HG03045 (cell line): ENCODE results near the gene RUSF1.
A peak's percentile ranks its signal among the peaks of the same experiment; 100 is the strongest.
"Not testable (repeated sequence)": the region's sequence is repeated elsewhere in the genome, so short reads cannot be mapped to it uniquely, and the experiment has no call there.

Experiments used
- ATAC-seq: cut with Tn5 transposase; IDR thresholded peaks from one replicate; pipeline ENCODE4 v1.9.1; 2021; ENCODE audit warnings: mild to moderate bottlenecking, moderate library complexity; ENCODE audit not compliant: unreplicated experiment

Gene RUSF1

DNA sequence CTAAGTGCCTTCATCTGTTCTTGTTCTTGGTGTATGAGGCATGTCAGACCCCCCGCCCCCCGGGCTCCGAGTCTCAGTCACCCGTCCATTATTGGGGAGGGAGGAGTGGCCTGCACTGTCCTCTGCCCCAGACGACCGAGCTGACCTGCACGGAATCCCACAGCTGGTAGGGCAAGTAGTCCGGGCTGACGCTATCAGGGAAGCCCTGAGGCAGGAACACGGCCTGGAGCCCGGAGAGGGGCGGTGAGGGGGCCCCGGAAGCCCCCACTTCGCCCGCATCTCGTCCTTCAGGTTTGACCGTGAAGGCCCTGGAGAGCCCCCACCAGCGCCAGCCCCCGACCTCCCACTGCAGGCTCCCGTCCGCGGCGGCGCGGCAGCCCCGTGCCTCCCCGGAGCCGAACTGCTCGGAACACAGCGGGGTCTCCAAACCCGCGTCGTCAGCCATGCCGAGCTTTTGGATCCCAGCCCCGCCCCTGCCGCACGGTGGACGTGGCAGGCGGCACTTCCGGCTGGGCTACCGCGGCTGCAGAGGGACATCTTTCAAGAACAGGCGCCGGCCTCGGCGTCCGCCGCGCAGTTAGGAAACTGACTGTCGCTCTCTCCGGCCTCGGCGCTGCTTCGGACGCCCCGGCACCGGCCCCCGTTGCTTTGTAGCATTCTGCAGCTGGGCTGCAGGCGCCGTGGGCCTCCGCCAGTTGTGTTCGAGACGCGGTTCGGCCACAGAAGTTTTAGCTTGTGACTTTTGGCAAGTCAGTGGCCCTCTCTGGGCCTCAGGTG lies at the start of gene RUSF1:
TSS of gene RUSF1 (minus strand) at position 463 of the 777 bp plus-strand sequence. CDS start at position 445, 18 bp downstream.
- peak; percentile 87 for ATAC-seq

DNA sequence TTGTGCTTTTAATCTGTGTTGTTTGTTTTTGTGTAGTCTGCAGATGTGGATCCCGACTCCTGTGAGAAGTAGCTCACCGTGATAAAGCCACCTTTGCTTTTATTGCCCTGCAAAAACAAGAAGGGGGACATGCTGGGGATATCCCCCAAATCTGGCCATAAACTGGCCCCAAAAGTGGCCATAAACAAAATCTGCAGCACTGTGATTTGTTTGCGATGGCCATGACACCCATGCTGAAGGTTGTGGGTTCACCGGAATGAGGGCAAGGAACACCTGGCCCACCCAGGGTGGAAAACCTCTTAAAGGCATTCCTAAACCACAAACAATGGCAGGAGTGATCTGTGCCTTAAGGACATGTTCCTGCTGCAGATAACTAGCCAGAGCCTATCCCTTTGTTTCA lies 34.6 kb upstream of the RUSF1 start:
- ATAC-seq = no peak

DNA sequence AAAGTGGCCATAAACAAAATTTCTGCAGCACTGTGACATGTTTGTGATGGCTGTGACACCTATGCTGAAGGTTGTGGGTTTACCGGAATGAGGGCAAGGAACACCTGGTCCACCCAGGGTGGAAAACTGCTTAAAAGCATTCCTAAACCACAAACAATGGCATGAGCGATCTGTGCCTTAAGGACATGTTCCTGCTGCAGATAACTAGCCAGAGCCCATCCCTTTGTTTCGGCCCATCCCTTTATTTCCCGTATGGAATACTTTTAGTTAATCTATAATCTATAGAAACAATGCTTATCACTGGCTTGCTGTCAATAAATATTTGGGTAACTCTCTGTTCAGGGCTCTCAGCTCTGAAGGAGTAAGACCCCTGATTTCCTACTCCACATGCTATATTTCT lies 31.6 kb upstream of the RUSF1 start:
- not testable (repeated sequence) for ATAC-seq

DNA sequence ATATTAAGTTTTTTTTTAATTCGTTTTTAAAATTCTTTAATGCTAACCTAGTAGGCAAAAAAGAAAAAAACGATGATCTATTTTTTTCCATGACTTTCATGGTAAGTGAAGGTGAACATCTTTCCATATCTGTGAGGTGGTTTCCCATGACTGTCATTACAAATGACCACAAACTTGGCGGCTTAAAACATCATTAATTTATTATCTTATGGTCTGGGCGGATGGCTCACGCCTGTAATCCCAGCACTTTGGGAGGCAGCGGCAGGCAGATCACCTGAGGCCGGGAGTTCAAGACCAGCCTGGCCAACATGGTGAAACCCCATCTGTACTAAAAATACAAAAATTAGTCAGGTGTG lies 30.0 kb upstream of the RUSF1 start:
- ATAC-seq = not testable (repeated sequence)

DNA sequence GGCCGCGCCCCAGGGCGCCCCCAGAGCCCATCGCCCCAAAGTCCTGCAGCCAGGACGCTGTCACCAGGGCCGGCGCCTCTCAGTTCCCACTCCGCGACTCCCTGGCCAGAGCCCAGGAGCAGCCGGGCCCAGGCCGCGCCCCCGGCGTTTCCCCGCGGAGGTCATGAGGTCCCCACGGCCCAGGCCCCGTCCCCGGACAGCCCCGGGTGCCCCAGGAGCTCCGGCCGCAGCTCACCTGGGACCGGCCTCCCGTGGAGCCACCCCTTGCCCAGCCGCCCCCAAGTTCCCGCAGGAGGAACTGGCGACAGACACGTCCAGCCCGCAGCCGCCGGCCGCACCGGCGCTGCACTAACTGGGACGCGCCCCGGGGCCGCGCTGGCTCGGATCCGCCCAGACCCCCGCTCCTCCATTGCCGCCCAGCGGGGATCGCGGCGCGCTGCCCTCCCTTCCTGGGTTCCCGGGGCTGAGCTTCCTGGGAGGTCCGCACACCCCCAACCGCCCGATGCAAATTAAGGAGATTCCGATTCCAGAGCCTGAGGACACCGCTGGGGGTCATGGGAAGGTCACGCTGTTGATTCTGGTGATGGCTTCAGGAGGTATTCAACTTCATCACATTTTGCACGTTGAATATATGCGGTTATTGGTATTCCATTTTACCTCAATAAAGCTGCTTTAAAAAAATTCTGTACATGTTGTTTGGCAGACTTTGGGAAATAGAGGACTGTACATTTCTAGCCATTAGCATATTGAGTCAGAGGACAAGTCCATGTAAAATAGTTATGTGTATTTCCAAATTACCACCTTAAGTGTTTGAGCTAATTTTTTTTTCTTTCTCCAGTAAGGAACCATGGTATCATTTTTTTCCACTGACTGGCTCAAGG lies 29.4 kb upstream of the RUSF1 start:
- ATAC-seq = no peak

DNA sequence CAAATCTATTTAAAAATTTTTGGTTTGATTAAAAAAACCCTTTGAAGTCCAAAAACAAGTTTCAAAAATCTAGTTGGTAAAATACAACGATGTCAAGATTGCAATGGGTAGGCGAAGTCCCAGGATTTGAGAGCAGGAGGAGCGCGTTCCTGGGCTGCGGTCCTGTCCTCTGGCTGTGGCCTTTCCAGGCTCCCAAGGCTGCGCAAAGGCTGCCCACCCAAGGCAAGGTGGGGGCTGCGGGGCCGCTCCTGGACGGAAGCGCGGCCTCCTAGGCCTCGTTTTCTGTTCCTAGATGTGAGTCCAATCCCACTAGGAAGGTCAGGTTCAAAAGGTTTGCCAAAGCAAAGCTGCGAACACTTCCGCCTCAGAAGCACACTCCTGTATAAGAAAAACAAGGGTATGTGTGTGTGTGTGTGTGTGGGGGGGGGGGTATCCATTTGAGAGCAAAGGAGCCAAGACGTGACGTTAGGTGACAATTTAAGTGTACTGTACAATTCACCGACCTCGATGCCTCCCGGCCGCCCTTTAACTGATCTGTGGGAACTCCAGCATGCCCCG lies 28.7 kb upstream of the RUSF1 start:
- no peak for ATAC-seq

DNA sequence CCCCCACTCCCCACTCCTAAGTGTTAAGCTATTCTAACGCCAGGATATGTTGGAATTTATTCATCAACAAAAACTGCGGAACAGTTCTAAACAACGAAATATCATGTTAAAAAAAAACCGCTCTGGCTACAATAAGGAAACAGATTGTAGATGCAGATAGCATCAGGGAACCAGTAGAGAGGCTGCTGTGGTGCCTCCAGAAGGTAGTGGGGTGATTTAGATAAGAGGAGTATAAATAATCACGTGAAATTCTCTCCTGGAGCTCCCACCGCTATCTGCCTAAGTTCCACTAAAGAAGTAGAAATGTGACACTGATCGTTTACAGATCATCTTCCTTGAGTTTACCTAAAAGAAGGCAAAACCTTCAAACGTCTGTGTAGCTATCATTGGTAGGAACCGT lies 27.5 kb upstream of the RUSF1 start:
- no peak for ATAC-seq

DNA sequence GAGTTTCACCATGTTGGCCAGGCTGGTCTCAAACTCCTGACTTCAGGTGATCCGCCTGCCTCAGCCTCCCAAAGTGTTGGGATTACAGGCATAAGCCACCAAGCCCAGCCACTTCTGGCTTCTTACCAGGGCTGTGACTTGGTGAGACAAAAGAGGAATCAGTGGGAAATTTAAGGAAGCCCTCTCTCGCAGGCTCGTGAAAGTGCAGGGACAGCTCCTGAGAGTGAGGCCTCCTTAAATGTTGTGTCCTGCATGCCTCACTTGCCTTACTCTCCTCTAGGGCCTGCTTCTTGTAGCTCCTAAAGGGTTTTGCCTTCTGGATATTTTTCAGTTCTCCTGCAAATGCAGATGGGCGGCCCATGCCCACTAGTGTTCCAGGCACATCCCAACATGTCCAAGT lies 24.7 kb upstream of the RUSF1 start:
- no peak for ATAC-seq

DNA sequence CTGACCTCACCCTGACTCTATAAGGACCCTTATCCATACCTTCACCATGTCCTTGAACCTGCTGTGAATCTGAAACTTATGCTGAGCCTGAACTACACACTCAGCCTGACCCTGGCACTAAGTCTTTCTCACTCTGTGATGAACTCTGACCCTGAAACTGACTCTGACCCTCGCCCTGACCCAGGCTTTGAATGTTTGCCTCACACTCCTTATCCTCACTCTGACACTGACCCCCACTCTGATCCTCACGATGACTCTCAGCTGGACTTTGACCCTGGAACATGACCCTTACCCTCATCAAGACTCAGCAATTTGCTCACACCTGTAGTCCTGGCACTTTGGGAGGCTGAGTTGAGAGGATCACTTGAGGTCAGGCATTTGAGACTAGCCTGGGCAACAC lies 23.9 kb upstream of the RUSF1 start:
- ATAC-seq = no peak

DNA sequence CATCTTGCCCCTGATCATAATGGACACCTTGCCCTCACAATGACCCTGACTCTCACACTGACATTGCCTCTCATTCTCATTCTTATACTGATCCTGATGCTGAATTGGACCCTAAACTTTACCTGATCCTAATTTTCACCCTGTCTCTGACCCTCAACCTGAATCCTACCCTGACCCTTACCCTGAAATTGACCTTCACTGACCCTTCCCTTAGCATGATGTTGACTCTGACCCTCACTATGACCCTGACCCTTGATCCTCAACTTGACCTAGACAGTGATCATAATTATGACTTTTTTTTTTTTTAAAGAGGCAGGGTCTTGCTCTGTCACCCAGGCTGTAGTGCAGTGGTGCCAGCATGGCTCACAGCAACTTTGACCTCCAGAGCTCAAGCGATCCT lies 22.9 kb upstream of the RUSF1 start:
- ATAC-seq = no peak

DNA sequence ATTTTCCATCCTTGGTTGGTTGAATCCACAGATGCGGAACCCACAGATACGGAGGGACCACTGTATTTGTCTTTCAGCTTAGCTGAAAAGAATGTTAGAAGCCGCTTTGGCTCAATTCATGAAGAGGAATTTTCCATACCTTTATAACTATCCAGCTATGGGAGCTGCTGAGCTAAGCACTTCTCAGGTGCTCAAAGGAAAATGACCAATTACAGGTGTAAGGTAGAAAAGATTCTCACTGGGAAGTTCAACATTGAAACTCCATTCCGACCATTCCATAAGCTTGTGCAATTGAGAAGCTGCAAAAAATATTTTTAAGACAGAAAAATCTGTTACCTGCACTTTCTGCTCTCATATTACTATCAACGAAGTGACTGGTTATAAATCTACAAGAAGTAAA lies 22.2 kb upstream of the RUSF1 start:
- ATAC-seq = no peak

DNA sequence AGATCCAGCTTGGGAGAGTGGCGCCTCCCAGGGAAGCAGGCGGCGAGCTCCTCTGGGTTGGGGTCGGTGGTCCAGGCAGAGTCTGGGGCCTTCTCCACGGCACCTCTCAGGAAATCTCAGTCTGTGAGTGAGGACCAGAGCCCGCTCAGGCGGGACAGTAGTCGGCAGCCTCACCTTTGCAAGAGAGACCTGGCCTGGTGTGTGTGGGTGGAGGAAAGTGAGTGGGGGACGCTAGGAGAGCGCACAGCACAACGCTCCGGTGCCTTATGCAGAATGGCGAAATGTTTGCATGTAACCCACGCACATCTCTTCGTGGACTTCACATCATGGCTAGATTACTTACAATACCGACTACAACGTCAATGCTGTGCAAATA lies 21.7 kb upstream of the RUSF1 start:
- ATAC-seq = no peak

DNA sequence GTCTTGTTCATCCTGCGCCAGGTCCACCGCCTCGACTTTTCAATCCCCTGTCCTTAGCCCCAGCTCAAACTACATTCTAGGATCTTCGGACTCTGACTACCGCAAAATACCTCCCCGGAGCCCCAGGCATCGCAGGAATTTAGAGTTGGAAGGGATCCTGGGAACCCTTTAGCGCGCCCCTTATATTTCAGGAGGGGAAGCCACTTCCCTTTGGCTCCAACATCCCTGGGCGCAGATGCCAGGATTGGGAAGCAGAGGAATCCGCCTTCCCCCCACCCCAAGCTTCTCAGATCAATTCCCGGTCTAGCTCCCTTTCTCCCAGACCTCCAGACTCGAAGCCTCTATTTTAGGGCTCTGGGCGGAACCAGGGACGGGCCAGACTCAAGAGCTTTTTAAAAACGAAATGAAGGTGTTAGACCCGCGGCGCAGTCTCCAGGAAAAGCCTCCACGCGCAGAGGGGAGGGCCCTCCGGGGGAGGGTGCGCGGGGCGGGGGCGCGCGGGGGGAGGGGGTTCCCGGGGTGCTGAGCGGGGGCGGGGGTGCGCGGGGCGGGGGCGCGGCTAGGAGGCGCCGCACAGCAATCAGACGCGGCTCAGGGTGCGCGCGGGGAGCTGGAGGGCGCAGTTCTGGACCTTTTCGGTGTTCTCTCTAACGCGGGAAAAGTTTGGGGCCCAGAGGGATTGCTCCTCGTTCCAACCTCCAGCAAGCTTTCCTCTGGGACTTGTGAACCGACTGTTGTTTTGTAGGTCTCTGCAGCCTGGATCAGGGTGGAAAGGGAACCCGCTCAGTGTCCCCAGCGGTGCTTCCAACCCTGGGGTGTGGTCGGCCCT lies 21.1 kb upstream of the RUSF1 start:
- no peak for ATAC-seq

DNA sequence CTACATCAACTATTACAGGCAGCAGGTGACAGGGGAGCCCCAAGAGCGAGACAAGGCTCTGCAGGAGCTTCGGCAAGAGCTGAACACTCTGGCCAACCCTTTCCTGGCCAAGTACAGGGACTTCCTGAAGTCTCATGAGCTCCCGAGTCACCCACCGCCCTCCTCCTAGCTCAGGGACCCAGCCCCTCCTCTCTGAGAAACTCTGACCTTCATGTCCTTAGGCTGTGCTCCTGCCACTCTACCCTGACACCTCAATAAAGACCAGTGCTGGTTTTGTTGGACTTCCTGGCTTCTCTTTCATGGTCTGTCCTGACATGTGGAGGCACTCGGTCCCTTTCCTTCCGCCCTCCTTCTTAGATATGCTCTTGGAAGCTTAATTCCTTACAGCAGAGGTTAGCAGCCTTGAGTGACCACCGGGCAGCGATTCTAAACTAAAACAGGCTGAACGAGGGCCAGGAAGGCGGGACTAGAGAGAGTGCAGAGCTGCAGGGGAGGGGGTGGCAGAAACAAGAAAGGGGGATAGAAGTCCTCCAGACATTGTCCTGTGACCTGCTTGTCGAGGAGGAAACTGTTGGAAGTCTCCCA lies 20.4 kb upstream of the RUSF1 start:
- ATAC-seq = no peak

DNA sequence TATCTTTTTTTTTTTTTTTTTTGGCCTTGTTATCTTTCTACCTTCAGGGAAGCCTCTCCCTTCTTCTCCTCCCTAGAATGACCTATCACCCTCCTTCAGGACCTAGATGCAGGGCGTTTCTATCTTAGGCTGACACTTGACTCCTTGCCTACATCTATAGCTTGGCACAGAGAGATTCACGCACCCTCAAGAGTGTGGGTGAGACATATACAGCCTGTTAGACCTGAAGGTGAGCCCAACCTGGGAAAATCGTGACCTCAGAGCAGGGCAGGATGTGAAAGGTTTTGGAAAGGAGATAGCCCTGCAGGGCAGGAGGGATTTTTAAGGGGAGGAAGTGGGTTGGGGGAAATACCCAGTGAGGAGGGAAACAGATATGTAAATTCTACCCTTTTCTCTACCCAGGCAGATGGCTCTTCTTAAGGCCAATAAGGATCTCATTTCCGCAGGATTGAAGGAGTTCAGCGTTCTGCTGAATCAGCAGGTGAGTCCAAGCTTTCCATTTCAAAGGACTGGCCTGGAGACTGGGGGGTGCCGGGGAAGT lies 19.6 kb upstream of the RUSF1 start, which contains the start of gene AHSP:
TSS of gene AHSP (plus strand) at position 167 of the 541 bp plus-strand sequence. CDS start at position 407, 240 bp downstream.
- ATAC-seq = no peak

DNA sequence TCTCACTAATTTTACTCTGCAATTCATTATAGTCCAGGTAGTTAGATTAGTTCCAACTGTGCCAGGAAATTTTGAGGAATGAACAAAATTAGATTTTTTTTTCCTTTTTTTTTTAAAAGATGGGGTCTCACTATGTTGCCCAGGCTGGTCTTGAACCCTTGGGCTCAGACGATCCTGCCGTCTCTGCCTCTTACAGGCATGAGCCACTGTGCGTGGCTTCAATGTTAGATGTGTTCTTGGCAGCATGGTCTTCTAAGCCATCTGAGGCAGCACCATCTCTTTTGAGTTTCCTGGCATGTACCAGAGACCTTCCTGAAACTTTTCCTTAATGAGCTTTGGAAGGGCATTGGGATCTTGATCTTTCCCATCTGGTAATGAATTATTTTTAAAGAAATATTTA lies 16.9 kb upstream of the RUSF1 start:
- ATAC-seq = no peak

DNA sequence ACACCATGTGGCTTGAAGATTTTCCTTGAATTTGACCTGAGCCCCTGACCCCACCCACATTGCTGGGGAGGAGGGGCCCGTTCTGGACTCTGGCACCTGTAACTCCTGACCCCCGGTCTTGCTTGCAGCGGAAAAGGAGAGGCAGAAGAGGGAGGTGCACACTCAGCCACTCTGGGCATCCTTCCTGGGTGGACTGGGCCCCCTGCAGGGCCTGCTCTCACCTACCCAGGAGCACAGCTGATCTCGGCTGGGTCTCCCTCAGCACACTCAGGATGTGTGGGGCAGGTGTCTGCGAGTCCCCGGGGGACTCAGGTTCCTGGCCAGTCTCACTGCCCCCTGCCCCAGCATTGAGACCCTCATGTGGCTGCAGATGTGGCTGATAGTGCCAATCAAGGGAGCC lies 15.6 kb upstream of the RUSF1 start:
- ATAC-seq = not testable (repeated sequence)

DNA sequence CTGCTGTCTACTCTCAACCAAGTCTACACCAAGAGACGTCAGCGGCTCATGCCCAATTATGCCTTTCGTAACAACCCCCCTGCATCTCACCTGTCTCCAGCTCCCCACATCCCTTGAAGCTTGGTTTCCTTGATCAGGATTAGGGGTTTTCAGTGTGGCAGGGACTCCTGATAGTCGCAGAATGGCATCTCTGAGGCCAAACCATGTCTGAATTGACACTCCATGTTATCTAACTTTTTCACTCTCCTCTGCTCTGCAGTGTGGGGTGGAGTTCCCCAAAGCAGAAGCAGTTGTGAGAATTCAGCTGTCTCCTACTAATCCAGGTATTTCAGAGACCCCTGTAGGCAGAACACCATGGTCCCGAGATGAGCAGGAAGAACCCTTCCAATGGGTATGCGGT lies 13.9 kb upstream of the RUSF1 start:
- ATAC-seq = no peak

DNA sequence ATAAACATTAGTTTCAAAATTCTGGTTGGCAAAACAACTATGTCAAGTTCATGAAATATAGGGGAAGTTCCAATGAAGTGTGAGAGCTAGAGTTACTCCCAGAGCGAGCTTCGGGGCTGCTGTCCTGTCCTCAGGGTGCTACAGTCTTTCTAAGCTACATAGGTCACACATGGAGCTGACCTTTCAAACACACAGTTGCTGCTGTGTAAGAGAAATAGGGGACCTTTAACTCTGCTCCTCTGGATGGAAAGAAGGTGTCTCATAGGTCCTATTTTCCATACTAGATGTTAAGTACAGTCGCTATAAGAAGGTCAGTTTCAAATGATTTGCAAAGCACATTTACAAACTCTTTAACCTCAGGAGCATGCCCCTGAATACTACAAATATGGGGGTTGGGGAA lies 13.2 kb upstream of the RUSF1 start:
- ATAC-seq = no peak

DNA sequence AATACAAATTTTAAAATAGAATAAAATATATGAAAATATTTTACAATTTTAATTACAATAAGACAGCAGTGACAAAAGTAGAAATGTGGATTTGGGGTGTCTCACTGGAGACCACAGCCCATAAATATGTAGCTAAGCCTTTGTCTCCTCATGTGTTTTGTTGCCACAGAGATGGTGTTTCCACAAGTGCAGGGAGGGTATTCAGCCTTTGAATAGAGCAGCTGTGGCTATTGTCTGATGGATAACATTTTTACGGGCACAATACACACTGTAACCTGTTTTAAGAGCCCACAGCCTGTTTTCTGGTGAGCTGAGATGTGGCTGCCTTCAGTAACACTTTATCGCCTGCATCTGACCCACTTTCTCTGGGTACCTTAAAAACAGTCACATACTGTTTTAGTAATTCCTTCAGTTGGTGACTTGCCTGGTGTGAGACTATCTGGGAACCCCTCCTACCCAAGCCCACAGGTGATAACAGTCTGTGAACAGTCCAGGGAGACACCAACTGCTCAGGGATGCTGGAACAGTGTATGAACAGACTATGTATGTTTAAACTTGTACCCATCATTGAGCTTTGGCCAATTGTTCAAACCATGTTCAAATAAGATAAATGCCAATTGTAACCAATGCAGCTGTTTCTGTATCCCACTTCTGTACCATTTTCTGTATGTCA lies 11.7 kb upstream of the RUSF1 start:
- no peak for ATAC-seq
